SHP77 treated with DMSO at 0.1 percent for 48 hours (cell line): ENCODE measurements around the gene UQCRQ.

Experiments
- DNase-seq: peaks from one replicate; lab custom pipeline; 2025; lab: John Stamatoyannopoulos, UW

The UQCRQ gene

DNA sequence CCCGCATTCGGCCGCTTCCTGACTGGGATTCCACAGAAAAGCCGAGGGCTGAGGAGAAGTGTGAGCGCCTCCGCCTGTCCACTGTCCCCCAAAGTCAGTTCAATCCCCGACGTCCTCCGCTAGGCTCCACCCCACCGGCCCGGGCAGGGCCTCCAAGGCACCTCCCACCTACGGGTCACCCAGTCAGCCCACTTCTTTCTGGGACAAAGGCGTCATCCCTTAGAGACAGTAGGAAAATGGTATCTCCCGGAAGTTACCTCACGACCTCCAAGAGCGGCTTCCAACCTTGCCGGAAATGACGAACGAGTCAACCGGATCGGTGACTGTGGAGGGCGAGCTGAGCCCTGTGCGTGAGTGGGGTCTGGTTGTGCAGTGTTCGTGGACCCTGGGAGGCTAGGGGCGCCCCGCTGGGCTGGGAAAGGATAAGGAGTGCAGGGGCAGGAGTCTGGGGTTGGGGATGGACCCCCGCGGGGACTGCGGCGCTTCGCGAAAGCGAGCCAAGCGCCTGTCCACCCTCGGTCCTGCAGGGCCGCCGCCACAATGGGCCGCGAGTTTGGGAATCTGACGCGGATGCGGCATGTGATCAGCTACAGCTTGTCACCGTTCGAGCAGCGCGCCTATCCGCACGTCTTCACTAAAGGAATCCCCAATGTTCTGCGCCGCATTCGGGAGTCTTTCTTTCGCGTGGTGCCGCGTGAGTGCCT lies at the start of gene UQCRQ, which contains the start of gene GDF9:
Gene UQCRQ, plus strand, starts transcription at position 301 of the 704 bp plus-strand sequence. Its CDS starts 240 bp downstream, at position 541.
Gene GDF9, minus strand, starts transcription at position 128 of the 704 bp plus-strand sequence. CDS start 1,936 bp downstream, outside the sequence.
- peak; percentile 96 for DNase-seq

DNA sequence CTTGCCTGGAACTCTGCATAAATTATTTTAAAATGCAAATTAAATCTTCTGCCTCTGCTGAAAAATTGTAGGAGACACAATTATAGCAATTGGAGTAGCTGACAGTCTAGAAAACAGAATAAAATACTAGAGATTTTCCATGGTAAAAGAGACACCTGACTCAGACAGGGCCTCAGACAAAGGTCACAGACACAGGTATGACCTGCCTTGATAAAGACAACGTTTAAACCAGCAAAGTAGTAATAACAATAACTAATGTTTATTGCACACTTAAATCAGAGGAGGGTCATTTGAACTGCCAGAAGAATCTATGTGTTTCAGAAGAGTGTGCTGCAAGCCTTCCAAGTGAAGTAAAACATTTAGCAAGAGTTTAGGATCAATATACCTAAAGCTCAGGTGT lies 49.4 kb upstream of the UQCRQ start:
- DNase-seq: no peak

DNA sequence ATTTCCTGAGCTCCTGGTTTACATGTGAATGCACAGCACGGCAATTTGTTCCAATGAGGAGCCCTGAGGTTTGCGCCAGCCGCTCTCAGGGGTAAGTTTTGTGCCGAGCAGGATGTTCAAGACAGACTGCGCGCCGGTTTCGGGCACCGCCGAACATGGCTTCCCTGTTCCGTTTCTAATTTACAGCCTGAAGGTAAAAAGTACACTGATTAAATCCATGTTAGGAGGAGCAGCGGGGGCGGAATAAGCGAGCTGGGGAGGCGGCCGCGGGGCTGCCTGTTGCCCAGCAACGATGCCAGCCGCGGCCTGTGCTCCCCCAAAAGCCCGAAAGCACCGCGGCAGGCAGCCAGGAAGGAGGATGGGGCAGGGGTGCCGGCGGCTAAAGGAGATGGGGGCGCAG lies 47.0 kb upstream of the UQCRQ start:
- no peak for DNase-seq

- peak; percentile 67 for DNase-seq
Observed at GRCh38 chr5:132820162-132820754, 46.2 kb upstream of the UQCRQ start.

DNA sequence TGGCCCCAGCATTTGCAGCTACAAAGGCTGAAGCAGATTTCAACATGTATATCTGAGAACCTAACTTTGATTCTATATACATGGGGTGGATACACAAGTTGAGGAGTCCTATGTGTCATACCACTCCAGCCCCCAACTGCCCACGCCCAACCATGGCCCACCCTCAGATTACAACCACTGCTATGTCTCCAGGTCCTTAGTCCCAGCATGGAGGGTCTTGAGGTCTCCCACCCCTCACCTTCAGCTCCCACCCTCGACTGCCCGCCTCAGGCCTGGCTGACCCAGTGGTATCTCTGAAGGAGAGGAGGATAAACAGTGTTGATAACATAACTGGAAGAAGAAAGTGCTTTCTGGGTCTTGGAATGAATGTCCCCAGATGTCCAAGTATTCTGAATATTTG lies 45.1 kb upstream of the UQCRQ start:
- no peak for DNase-seq

DNA sequence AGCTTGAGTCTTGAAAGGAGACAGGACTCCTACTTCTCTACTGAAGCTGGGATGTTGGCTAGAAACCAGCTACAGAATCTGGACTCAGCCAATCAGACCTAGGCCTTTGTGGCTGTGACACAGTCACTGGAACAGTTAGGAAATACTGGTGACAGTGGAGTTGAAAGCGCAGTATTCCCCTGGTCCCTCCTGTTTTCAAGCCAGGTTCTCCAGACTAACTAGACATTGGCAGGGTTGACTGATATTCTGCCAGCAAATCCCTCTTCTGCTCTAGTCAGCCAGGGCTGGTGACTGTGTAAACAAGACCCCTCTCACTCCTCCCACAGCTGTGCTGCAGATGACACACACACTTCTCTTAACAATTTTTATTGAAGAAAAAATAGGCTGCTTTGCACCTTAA lies 44.7 kb upstream of the UQCRQ start:
- DNase-seq: no peak

DNA sequence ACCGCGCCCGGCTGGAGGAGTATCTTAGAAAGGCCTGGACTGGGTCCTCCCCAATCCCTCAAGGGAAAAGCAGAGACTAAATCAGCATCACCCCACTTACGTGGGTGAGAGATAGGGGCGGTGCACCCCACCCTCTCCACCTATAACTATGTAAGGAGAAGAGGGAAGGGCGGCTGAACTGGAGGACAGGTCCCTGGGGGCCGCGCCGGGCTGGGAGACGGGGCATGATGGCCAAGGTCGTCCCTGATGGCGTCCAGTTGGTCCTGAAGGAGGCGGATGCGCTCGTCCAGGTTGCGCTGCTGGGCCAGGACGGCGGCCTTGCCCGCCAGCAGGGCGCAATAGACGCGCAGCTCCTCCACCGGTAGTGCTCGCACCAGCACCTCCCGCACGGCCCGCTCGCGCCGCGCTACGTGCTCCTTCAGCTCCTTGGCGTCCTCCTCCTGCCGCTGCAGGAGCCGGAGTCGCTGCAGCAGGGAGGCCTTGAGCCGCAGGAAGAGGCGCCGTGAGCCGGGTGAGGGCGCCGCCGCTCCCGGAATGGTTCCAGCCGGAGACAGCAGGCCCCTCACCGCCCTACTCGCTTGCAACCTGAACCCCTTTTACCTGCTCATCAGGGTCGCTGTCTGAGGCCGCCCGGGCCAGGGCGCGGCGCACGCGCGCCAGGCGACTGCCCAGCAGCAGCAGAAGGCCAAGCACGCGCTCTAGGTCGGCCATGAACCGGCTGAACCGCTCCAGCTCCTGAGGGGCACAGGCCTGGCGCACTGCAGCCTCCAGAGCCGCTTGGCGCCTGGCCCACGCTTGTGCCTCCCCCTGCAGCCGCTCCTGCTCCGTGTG lies 43.6 kb upstream of the UQCRQ start:
- DNase-seq: no peak

DNA sequence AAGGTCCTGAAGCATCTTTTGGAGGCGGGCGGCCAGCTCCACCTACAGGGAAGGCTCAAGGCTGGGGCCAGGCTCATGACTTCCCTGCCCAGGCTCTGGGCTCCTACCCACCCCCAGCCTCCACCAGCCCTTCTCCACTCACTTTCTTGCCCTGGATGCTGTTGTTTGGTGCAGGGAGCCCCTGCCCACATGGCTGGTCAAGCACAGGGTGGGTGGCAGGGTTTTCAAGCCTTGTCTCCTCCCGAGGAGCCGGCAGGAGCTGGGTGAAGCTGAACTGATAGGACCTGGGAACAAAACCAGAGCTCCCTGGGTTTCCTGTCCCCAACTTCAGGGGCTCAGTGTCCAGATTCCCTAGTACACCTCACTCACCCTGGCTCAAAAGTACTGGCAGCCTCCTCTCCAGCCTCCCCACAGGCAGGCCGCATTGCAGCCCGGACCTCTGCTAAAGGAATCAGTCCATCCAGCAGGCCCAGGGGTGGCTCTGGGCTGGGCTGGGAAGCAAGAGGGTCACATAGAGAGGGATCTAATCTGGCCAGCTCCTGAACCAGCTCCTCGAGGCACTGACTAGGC lies 42.9 kb upstream of the UQCRQ start:
- DNase-seq: no peak

- no peak for DNase-seq
Observed at GRCh38 chr5:132824426-132824825, 42.0 kb upstream of the UQCRQ start.

- DNase-seq: no peak
Observed at GRCh38 chr5:132825033-132825833, 41.2 kb upstream of the UQCRQ start.

DNA sequence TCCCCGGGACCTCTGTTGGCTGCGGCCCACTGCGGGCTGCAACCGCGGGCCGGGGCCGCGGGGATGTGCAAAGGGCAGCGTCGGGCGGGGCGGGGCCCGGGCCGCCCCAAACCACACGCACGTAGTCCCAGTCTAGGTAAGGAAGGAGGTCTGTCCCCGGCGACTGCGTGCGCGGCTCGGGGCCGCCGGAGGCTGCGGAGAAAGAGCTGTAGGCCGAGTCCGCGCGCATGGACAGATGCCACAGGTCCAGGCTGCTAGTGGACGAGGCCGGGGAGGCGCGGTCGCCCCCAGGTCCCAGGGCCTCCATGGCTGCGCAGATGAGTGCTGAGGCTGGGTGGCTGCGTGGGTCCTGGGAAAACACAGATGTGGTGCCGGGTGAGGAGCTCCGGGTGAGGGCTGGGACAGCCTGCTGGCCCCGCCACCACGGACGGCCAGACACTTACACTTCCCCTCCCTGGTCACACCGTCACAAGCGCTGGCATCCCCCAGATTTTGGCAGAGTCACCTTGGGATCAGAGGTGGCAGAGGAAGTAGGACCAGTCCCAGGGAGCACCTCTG lies 40.5 kb upstream of the UQCRQ start:
- no peak for DNase-seq

DNA sequence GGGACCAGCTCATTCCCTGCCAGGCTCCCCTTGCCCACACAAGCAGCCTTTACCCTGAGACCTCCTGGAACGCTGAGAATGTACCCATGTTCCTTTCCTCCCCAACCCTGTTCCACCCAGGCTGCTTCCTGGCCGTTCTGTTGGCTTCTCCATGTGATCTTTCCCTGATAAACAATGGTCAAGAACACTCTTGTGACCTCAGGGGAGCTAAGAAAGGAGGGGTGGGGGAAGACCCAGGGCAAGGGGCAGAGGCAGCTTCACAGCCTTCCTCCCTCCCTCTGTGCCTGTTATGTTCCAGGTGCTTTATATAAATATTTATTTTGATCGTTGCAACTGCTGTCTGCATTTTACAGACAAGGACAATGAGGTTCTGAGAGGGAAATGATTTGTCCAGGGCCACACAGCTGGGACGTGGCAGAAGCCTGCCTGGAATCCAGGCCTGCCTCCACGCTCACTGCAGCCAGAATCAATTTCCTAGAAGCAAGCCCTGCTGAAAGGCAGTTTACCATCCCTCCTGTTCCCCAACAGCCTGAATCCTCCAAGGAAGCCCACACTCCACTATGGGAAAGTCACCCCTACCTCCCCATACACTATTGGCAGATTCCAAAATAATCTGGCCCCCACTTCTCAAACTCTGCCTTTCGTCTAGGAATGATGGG lies 39.9 kb upstream of the UQCRQ start:
- no peak for DNase-seq

DNA sequence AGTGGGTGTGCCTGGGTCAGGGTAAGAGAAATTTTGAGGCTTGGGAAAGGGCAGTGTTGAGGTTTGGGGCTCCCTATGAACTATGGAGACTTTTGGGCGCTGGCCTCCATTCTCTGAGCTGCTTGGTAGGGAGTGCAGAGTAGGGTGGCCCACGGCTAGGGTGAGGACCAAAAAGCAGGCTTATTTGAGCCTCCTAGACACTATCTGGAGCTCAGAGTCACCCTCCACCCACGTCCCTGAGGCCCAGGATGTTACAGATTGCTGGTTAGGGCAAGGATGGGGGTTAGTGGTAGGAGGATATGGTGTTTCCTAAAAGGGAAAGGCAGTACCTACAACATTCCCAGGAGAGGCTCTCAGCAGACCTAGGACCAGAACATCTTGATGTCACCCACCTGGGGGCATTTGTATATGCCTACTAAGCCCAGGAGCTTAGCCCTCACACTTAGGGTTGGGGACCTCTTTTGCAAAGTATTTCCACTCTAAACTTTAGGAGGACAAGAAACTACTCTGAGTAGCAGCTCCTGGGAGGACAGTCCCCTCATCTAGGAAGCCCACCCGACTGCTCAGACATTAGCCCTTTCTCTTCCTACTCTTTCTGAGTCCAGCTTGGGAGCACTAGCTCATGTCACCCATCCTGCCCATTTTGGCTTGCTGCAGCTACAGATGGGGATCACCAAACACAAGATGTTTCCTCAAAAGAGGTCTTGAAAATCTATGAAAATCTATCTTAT lies 38.3 kb upstream of the UQCRQ start:
- DNase-seq: no peak

DNA sequence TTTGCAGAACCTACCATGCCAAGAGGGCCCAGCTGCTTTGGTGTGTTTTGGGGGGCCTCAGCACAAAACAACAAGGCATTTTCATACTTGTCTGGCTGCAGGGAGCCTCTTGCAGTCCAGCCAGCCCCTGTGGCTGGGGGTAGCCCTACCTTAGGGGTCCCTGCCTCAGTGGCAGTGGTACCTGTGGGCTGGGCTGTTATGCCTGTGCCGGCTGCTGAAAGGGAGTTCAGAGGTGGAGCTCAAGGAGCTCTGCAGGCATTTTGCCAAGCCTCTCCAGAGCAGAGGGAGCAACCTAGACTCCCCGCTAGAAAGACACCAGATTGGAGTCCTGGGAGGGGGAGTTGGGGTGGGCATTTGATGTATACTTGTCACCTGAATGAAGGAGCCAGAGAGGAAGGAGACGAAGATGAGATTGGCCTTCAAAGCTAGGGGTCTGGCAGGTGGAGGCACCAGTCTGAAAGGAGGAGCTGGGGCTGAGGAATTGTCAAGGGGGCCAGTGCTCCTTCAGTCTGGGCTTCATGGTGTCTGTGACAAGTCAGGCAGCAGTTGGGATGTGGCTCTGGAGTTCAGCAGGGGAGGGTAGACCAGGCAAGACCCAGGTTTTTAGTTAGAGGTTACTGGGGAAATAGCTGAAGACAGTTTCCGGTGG lies 37.5 kb upstream of the UQCRQ start:
- no peak for DNase-seq

DNA sequence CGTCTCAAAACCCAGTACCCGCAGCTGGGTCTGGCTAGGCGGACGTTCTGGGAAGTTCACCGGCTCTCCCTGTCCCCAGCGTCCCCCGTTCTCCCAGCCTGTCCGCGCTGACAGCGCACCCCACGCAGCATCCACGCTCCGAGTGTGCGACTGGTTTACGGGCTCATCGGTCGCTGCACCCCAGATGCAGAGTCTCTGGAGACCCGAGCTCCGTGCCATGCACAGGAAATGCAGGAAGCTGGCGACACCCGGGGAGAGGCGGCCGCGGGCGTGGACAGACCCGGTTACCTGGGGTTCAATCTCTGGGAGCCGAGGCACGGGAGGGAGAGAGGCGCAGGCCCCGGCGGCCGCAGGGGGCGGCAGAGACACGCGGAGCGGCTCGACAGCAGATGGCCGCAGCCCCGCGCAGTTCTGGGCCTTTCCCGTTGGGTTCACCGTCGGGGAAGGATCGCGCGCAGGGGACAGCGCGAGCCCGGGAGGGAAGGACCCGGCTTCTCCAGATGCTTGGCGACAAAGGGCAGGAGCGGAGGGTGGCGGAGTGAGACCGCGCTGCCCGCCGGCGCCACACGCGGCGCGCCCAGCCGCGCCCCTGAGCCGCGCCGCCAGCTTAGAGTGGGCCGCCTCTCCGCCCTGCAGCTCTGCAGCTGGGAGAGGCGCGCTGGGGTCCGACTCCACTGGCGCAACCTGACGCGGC lies 36.6 kb upstream of the UQCRQ start:
- peak; percentile 13 for DNase-seq

- DNase-seq: no peak
Observed at GRCh38 chr5:132830436-132831094, 35.9 kb upstream of the UQCRQ start, which contains the start of gene SHROOM1. SHROOM1 (minus strand) TSS chr5:132830647; CDS start chr5:132826140, 4,507 bp downstream.

GRCh38 chr5:132831095-132831860 lies 35.2 kb upstream of the UQCRQ start:
- no peak for DNase-seq

GRCh38 chr5:132832612-132833011 lies 33.8 kb upstream of the UQCRQ start:
- DNase-seq: no peak
